GM12878 (cell line): ENCODE measurements around the gene TMEM131L. TPM values are rescaled to one million over a fixed set of nuclear protein-coding genes. Genes with fewer than 3 reads are reported as not detected.

Experiments used
- ATF7 ChIP-seq: fragments of 450-650 bp; IDR thresholded peaks from 2 replicates; pipeline ENCODE4 v1.6.1; 2016; ENCODE audit warnings: low read depth, mild to moderate bottlenecking
- EZH2 ChIP-seq: IDR thresholded peaks from 2 replicates; pipeline ENCODE4 v1.6.1; 2012; ENCODE audit warnings: low read depth, mild to moderate bottlenecking, control low read depth, inconsistent platforms, low read length, borderline replicate concordance; ENCODE audit not compliant: control insufficient read depth
- IKZF2 ChIP-seq, 2 experiments: fragments of 450-650 bp; IDR thresholded peaks; 2 replicates each; pipeline ENCODE4 v1.6.1; 2017; ENCODE audit warnings: mild to moderate bottlenecking in 2 of 2, moderate library complexity in 2 of 2
- KAT2A ChIP-seq: conservative IDR thresholded peaks from 2 replicates; pipeline ENCODE4 v1.6.1; 2011; ENCODE audit warnings: low read depth, low read length; ENCODE audit not compliant: control insufficient read depth
- MTA3 ChIP-seq: IDR thresholded peaks from 2 replicates; pipeline ENCODE4 v1.6.1; 2012; ENCODE audit warnings: low read length, inconsistent platforms, borderline replicate concordance
- MYB ChIP-seq: fragments of 150-350 bp; IDR thresholded peaks from 2 replicates; pipeline ENCODE4 v1.6.1; 2014; ENCODE audit warnings: mild to moderate bottlenecking, low read depth, low read length, borderline replicate concordance
- NR2C1 ChIP-seq: fragments of 450-650 bp; IDR thresholded peaks from 2 replicates; pipeline ENCODE4 v1.6.1; 2017; ENCODE audit warnings: antibody characterized with exemption, mild to moderate bottlenecking, moderate library complexity
- POU2F2 ChIP-seq: IDR thresholded peaks from 3 replicates; pipeline ENCODE4 v1.6.1; 2011; ENCODE audit warnings: low read depth, mild to moderate bottlenecking, low read length, borderline replicate concordance
- STAT1 ChIP-seq: fragments of 450-650 bp; conservative IDR thresholded peaks from 2 replicates; pipeline ENCODE4 v1.6.1; 2014; ENCODE audit warnings: antibody characterized with exemption, mild to moderate bottlenecking
- TAF1 ChIP-seq: IDR thresholded peaks from 2 replicates; pipeline ENCODE4 v1.6.1; 2011; ENCODE audit warnings: mild to moderate bottlenecking, low read depth, low read length, borderline replicate concordance
- ZSCAN29 ChIP-seq: fragments of 450-650 bp; IDR thresholded peaks from 2 replicates; pipeline ENCODE4 v1.6.1; 2017; ENCODE audit warnings: mild to moderate bottlenecking, moderate library complexity
- polyA plus RNA-seq, 11 experiments: library from polyadenylated mRNA; depleted of rRNA in 4 of 11; unstranded in 6 of 11; stranded (reverse) in 5 of 11; fragments of >200 nt; fragmentation: Nextera tagmentation in 4 of 11; fragmentation: Illumina TruSeq in 1 of 11; extraction: Ambion mirVana in 4 of 11; extraction: Trizol in 1 of 11; gene quantifications; 1 replicate in 1 of 11; 2 replicates in 10 of 11; pipeline versions ENCODE4 v1.2.1 to v1.2.3, GENCODE V29; 2011 to 2016; ENCODE audit warnings: inconsistent platforms in 2 of 11, missing spikeins in 2 of 11, low read depth in 1 of 11
- total RNA-seq, 4 experiments: library from RNA; depleted of rRNA in 3 of 4; stranded (reverse); fragments of >200 nt in 3 of 4; fragmentation: Illumina TruSeq in 1 of 4; extraction: Trizol in 1 of 4; gene quantifications; 2 replicates each; pipeline versions ENCODE4 v1.2.1 to v1.2.3, GENCODE V29; 2013 to 2021
- TF ChIP-seq, protein P1 (sequence below): IDR thresholded peaks from 2 replicates; pipeline ENCODE4 v1.6.1; 2011; ENCODE audit warnings: borderline replicate concordance, low read depth, mild to moderate bottlenecking, moderate library complexity, low read length; ENCODE audit not compliant: insufficient read depth, poor library complexity, severe bottlenecking

Gene TMEM131L
- total and polyA plus RNA-seq, 10 of the 15 experiments (the other 5 are each of a cell fraction or from before 2014, with no cell fraction given) = 8.5 to 101 (median 74.4) TPM

DNA sequence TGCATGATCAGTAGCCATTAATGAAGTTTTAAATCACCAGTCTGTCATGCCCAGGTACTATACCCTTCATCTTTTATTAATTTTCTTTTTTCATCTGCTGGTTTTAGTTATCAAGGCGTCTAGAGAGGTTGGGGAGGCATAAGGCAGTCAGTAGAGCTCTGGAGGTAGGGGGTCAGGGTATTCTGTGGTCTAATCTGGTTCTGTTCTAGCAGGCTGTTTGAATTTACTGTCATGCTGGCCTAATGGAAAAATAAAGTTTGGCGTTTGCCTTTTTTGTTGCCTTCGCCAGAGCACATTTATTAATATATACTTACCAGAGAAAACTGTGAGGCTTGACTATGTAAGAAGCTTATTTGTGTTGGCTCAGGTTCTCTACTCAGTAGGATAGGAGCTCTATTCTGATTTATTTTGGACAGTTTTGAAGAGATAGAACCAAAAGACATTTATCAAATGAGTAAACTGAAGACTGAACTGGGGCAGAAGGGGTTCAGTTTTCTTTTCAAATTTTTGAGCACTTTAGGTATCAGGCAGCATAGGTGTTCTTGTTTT, 46.9 kb downstream of the TMEM131L start (continued):
- no peak for TF ChIP-seq NR2C1
- no peak for TF ChIP-seq MYB
- no peak for TF ChIP-seq KAT2A
- TF ChIP-seq, protein P1, sequence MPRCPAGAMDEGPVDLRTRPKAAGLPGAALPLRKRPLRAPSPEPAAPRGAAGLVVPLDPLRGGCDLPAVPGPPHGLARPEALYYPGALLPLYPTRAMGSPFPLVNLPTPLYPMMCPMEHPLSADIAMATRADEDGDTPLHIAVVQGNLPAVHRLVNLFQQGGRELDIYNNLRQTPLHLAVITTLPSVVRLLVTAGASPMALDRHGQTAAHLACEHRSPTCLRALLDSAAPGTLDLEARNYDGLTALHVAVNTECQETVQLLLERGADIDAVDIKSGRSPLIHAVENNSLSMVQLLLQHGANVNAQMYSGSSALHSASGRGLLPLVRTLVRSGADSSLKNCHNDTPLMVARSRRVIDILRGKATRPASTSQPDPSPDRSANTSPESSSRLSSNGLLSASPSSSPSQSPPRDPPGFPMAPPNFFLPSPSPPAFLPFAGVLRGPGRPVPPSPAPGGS = no peak
- TF ChIP-seq IKZF2 (IDR thresholded peaks at IDR 0.05) = no peak
- TF ChIP-seq TAF1 = no peak
- TF ChIP-seq POU2F2 = no peak
- no peak for TF ChIP-seq ATF7
- TF ChIP-seq ZSCAN29 = no peak
- TF ChIP-seq EZH2 = no peak
- TF ChIP-seq STAT1 = no peak
- no peak for TF ChIP-seq MTA3
